ENCODE results near the gene PDE4D. TPM values are rescaled to one million over a fixed set of nuclear protein-coding genes. Genes with fewer than 3 reads are reported as not detected.
"Not testable (repeated sequence)": the region's sequence is repeated elsewhere in the genome, so short reads cannot be mapped to it uniquely, and the experiment has no call there.

PDE4D gene
- total RNA-seq, 4 donors from 2014 or later, result 6.0 to 36.2 (median 10.0) TPM

- Histone ChIP-seq H3K4me3 (no peak overlapping the region), H3K9me3 (no peaks in the 10 kb centered on the region), H3K27me3 (no peaks in the 10 kb centered on the region), H3K4me1 (no peaks in the 10 kb centered on the region), H3K36me3 (no peaks in the 10 kb centered on the region), H3K27ac (no peak overlapping the region)
- TF ChIP-seq CTCF (IDR thresholded peaks at IDR 0.05) (no peak), POLR2A (IDR thresholded peaks at IDR 0.05) (no peak)
- 85 to 90% methylated on average over 6 to 8 of the region's 9 CpGs for WGBS, 2 donors
- intact Hi-C loops (cut with DNase I), result no loop called here
- DNase-seq, result no peak
Measured at GRCh38 chr5:58965677-58966414, 927.7 kb downstream of the PDE4D start.

- Histone ChIP-seq H3K9me3 (no peaks in the 10 kb centered on the region), H3K4me3 (no peak overlapping the region), H3K36me3 (no peaks in the 10 kb centered on the region), H3K27me3 (peaks cover 0 to 4% (median 0%) of the 10 kb centered on the region in 4 donors), H3K27ac (no peak overlapping the region), H3K4me1 (no peaks in the 10 kb centered on the region)
- TF ChIP-seq POLR2A (IDR thresholded peaks at IDR 0.05), result no peak
- TF ChIP-seq CTCF (IDR thresholded peaks at IDR 0.05), result no peak
- intact Hi-C loops (cut with DNase I), result no loop called here
- DNase-seq, result no peak
- 82 to 94% methylated on average over 1 of the region's 1 CpG for WGBS, 2 donors
Measured at GRCh38 chr5:58963821-58964220, 929.7 kb downstream of the PDE4D start.

GRCh38 chr5:58963361-58963760, 930.2 kb downstream of the PDE4D start:
- peaks cover 0 to 5% (median 0%) of the 10 kb centered on the region in 4 donors for H3K27me3 ChIP-seq
- TF ChIP-seq CTCF (IDR thresholded peaks at IDR 0.05), result no peak
- TF ChIP-seq POLR2A (IDR thresholded peaks at IDR 0.05), result no peak
- intact Hi-C loops (cut with DNase I), result no loop called here
- no peak overlapping the region for H3K4me3 ChIP-seq
- no peaks in the 10 kb centered on the region for H3K4me1 ChIP-seq
- DNase-seq, result no peak
- H3K36me3 ChIP-seq, result no peaks in the 10 kb centered on the region
- WGBS, 2 donors, result 64 to 73% methylated on average over 4 of the region's 4 CpGs
- no peaks in the 10 kb centered on the region for H3K9me3 ChIP-seq
- no peak overlapping the region for H3K27ac ChIP-seq

GRCh38 chr5:58961631-58962280, 931.8 kb downstream of the PDE4D start:
- Histone ChIP-seq H3K27ac (no peak overlapping the region), H3K4me1 (no peaks in the 10 kb centered on the region), H3K36me3 (no peaks in the 10 kb centered on the region), H3K27me3 (peaks cover 0 to 6% (median 0%) of the 10 kb centered on the region in 4 donors), H3K9me3 (no peaks in the 10 kb centered on the region), H3K4me3 (no peak overlapping the region)
- TF ChIP-seq POLR2A (IDR thresholded peaks at IDR 0.05) (no peak), CTCF (IDR thresholded peaks at IDR 0.05) (no peak)
- intact Hi-C loops (cut with DNase I), result no loop called here
- no peak for DNase-seq
- WGBS, 2 donors, result 53 to 73% methylated on average over 3 of the region's 3 CpGs

DNA sequence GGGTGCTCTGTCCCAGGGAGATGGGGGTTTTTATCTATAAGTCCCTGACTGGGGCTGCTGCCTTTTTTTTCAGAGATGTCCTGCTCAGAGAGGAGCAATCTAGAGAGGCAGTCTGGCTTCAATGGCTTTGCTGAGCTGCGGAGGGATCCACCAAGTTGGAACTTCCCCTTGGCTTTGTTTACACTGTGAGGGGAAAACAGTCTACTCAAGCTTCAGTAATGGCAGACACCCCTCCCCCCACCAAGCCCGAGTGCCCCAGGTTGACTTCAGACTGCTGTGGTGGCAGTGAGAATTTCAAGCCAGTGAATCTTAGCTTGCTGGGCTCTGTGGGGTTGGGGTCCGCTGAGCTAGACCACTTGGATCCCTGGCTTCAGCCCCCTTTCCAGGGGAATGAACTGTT, 934.8 kb downstream of the PDE4D start:
- H3K4me3 ChIP-seq, result no peak overlapping the region
- DNase-seq, result no peak
- no peaks in the 10 kb centered on the region for H3K9me3 ChIP-seq
- H3K36me3 ChIP-seq, result no peaks in the 10 kb centered on the region
- intact Hi-C loops (cut with DNase I), result no loop called here
- no peak overlapping the region for H3K27ac ChIP-seq
- no peaks in the 10 kb centered on the region for H3K4me1 ChIP-seq
- TF ChIP-seq POLR2A (IDR thresholded peaks at IDR 0.05), result no peak
- no peak for TF ChIP-seq CTCF (IDR thresholded peaks at IDR 0.05)
- H3K27me3 ChIP-seq, result peaks cover 0 to 8% (median 0%) of the 10 kb centered on the region in 4 donors
- WGBS, 2 donors, result 50% methylated on average over 2 of the region's 3 CpGs; no CpG with 5 or more reads in 1 of the 2 donors

DNA sequence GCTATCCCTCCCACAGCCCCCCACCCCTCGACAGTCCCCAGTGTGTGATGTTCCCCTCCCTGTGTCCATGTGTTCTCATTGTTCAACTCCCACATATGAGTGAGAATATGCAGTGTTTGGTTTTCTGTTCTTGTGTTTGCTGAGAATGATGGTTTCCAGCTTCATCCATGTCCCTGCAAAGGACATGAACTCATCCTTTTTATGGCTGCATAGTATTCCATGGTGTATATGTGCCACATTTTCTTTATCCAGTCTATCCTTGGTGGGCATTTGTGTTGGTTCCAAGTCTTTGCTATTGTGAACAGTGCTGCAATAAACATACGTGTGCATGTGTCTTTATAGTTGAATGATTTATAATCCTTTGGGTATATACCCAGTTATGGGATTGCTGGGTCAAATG, 940.3 kb downstream of the PDE4D start:
- intact Hi-C loops (cut with DNase I), result not testable (repeated sequence)
- WGBS, 2 donors, result 64 to 71% methylated on average over 2 of the region's 2 CpGs

More for the DNA sequence above, 940.3 kb downstream of the PDE4D start:
- not testable (repeated sequence) for H3K9me3 ChIP-seq, H3K36me3 ChIP-seq, DNase-seq, H3K27ac ChIP-seq, H3K27me3 ChIP-seq, H3K4me3 ChIP-seq, H3K4me1 ChIP-seq

Measured in esophagus squamous epithelium (tissue), 5 donors.